Sigmoid colon (tissue), 7 donors: ENCODE results near the gene SCN1B. TPM values are rescaled to one million over a fixed set of nuclear protein-coding genes. Genes with fewer than 3 reads are reported as not detected.
A peak's percentile ranks its signal among the peaks of the same experiment; 100 is the strongest.
"Not testable (repeated sequence)": the region's sequence is repeated elsewhere in the genome, so short reads cannot be mapped to it uniquely, and the experiment has no call there.

ENCODE experiments used
- DNase-seq: peaks from one replicate; pipeline ENCODE4 v3.0.0-alpha.2; 2019
- H3K27ac ChIP-seq, 4 donors: fragments of 200-600 bp; sonication (generic); one replicate each; pipeline ENCODE4 v1.5.1; 2016 to 2019; ENCODE audit warnings: mild to moderate bottlenecking in 1 of 4
- H3K27me3 ChIP-seq, 3 donors: fragments of 200-600 bp; sonication (generic); one replicate each; pipeline ENCODE4 v1.5.1; 2019; ENCODE audit warnings: mild to moderate bottlenecking in 1 of 3
- H3K36me3 ChIP-seq, 4 donors: fragments of 200-600 bp; sonication (generic); one replicate each; pipeline ENCODE4 v1.5.1; 2016 to 2019
- H3K4me1 ChIP-seq, 4 donors: fragments of 200-600 bp; sonication (generic); one replicate each; pipeline ENCODE4 v1.5.1; 2017 to 2019
- H3K4me3 ChIP-seq, 4 donors: fragments of 200-600 bp; sonication (generic); one replicate each; pipeline ENCODE4 v1.5.1; 2017 to 2019; ENCODE audit warnings: mild to moderate bottlenecking in 2 of 4, moderate library complexity in 1 of 4
- H3K9me3 ChIP-seq, 4 donors: fragments of 200-600 bp in 3 of 4; sonication (generic) in 3 of 4; one replicate each; pipeline versions ENCODE4 v1.5.1 to v1.6.1; 2013 to 2019
- CTCF ChIP-seq, 4 experiments: fragments of 450-650 bp in 3 of 4; fragments of 200-600 bp in 1 of 4; IDR thresholded peaks; one replicate each; pipeline ENCODE4 v1.5.1; 2016 to 2019; ENCODE audit warnings: antibody characterized with exemption in 4 of 4, mild to moderate bottlenecking in 3 of 4, moderate library complexity in 2 of 4
- EP300 ChIP-seq, 4 donors: sonication (generic); formaldehyde crosslinking; IDR thresholded peaks; one replicate each; pipeline ENCODE4 v1.6.1; 2017; ENCODE audit warnings: antibody characterized with exemption in 4 of 4
- POLR2A ChIP-seq, 2 donors: fragments of 450-650 bp; IDR thresholded peaks; one replicate each; pipeline ENCODE4 v1.6.1; 2016; ENCODE audit warnings: antibody characterized with exemption in 2 of 2, mild to moderate bottlenecking in 2 of 2, moderate library complexity in 2 of 2
- POLR2AphosphoS5 ChIP-seq, 4 donors: sonication (generic); formaldehyde crosslinking; IDR thresholded peaks; one replicate each; pipeline ENCODE4 v1.6.1; 2017; ENCODE audit warnings: antibody characterized with exemption in 4 of 4
- WGBS, 2 donors: extraction: QIAGEN DNeasy Blood & Tissue Kit; methylation state at CpG; one replicate each; pipeline ENCODE4 v1.1.7; 2013; 5-methylcytosine and 5-hydroxymethylcytosine counted together
- intact Hi-C: fragments of 100-400 bp; cut with DNase I; formaldehyde crosslinking; loops from one replicate; pipeline ENCODE4 v1.15.1; 2023
- polyA plus RNA-seq, 3 donors: library from polyadenylated mRNA; stranded (reverse); fragments of 200-250 nt; gene quantifications; one replicate each; pipeline ENCODE4 v1.2.3, GENCODE V29; 2013
- total RNA-seq, 4 donors: library from RNA; depleted of rRNA; stranded (reverse); fragments of >200 nt; gene quantifications; one replicate each; pipeline ENCODE4 v1.1.0, GENCODE V29; 2016
- donor health status: healthy with polysubstance abuse.
- donor health status: Bipolar disorder and iron deficiency.
- donor health status: healthy.

The SCN1B gene
- total and polyA plus RNA-seq, 7 donors = 3.0 to 10.0 (median 5.7) TPM

DNA sequence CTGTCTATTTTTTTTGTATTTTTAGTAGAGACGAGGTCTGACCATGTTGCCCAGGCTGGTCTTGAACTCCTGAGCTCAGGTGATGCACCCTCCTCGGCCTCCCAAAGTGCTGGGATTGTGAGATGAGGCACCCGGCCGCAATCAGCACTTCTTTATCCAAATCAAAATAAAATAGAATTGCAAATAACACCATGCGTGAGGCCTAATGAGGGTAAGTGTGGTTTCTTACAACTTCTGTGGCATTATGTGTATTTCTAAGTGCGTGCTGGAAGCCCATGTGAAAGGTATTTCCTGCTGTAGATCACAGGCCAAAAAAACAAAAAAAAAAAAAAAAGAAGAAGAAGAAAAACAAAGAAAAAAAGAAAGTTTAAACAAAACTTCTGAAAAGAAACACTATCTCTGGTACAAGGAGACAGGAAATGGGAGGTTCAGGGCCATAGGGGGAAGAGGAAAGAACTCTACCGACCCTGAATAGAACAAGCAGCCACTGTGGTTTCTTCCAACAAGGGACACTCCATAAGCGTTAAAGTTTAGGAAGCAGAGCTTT is 33.1 kb upstream of the SCN1B start:
- Histone ChIP-seq H3K4me3 (no peak overlapping the region), H3K4me1 (peaks cover 0 to 28% (median 21%) of the 10 kb centered on the region in 4 donors), H3K36me3 (no peaks in the 10 kb centered on the region), H3K27ac (peak overlapping the region in 3 of 4 donors; percentile 39 to 99 (median 39)), H3K9me3 (no peaks in the 10 kb centered on the region), H3K27me3 (no peaks in the 10 kb centered on the region)
- TF ChIP-seq POLR2A (IDR thresholded peaks at IDR 0.05) (no peak), EP300 (IDR thresholded peaks at IDR 0.05) (no peak), POLR2AphosphoS5 (IDR thresholded peaks at IDR 0.05) (no peak), CTCF (IDR thresholded peaks at IDR 0.05) (no peak)
- 46 to 69% methylated on average over 8 of the region's 8 CpGs for WGBS, 2 donors
- DNase-seq = no peak
- intact Hi-C loops = no loop called here

DNA sequence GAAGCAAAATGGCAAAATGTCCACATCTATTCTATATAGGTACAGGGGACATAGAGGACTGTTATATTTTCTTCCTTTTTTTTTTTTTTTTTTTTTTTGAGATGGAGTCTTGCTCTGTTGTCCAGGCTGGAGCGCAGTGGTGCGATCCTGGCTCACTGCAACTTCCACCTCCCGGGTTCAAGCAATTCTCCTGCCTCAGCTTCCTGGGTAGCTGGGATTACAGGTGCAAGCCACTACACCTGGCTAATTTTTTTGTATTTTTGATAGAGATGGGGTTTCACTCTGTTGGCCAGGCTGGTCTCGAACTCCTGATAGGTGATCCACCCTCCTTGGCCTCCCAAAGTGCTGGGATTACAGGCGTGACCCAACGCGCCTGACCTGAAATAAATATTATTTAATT is 32.0 kb upstream of the SCN1B start:
- H3K36me3 ChIP-seq, intact Hi-C loops, H3K27me3 ChIP-seq, H3K9me3 ChIP-seq, H3K4me3 ChIP-seq, DNase-seq: not testable (repeated sequence)
- Histone ChIP-seq H3K4me1 (peaks cover 0 to 36% (median 27%) of the 10 kb centered on the region in 4 donors), H3K27ac (peak overlapping the region; percentile 97 to 100 (median 99))
- 93 to 96% methylated on average over 7 of the region's 7 CpGs for WGBS, 2 donors

DNA sequence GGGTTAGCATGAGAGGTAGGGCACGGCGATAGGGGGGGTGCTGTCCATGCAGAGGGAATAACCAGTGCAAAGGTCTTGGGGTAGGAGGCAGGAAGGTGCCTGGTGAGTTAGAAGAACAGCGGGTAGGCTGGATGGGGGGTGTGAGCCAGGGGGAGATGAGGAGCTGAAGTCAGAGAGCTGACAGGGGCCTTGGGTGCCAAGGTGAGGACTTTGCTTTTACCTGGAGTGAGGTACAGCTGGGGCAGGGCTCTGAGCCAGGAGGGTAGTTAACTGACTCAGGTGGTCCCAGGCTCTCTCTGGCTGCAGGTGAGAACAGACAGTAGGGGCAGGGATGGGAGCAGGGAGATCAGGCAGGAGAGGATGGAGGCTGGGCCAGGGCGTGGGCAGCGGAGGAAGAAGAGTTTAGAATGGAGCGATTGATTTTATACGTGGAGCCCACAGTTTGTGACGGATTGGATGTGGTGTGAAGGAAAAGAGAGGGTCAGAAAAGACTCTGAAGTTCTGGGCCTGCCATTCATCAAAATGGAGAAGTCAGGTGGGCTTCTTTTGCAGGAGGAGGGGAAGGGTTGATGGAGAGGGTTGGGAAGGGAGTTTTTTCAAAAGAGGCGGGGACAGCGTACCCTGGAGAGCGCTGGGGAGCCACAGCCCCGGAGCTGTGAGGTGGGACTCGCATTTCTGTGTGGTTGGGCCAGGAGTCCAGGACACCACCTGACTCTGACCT is 31.3 kb upstream of the SCN1B start:
- intact Hi-C loops = no loop called here
- TF ChIP-seq POLR2AphosphoS5 (IDR thresholded peaks at IDR 0.05) (no peak), EP300 (IDR thresholded peaks at IDR 0.05) (no peak), CTCF (IDR thresholded peaks at IDR 0.05) (no peak), POLR2A (IDR thresholded peaks at IDR 0.05) (no peak)
- Histone ChIP-seq H3K4me3 (peak overlapping the region; percentile 83 to 99 (median 85)), H3K36me3 (no peaks in the 10 kb centered on the region), H3K27ac (peak overlapping the region; percentile 97 to 100 (median 99)), H3K27me3 (no peaks in the 10 kb centered on the region), H3K9me3 (no peaks in the 10 kb centered on the region), H3K4me1 (peaks cover 0 to 43% (median 34%) of the 10 kb centered on the region in 4 donors)
- no peak for DNase-seq
- WGBS, 2 donors = 38 to 47% methylated on average over 13 of the region's 13 CpGs

GRCh38 chr19:34999498-35000337 is 30.6 kb upstream of the SCN1B start, which contains the start of gene GRAMD1A:
GRAMD1A (plus strand) TSS chr19:35000323; CDS start chr19:35000479, 156 bp downstream.
- 1 to 3% methylated on average over 45 of the region's 45 CpGs for WGBS, 2 donors
- Histone ChIP-seq H3K4me3 (peak within 1 kb of the TSS; percentile 83 to 99 (median 85)), H3K36me3 (no peaks in the 10 kb centered on the region), H3K4me1 (peaks cover 0 to 50% (median 38%) of the 10 kb centered on the region in 4 donors), H3K27me3 (no peaks in the 10 kb centered on the region), H3K9me3 (no peaks in the 10 kb centered on the region), H3K27ac (peak within 1 kb of the TSS; percentile 97 to 100 (median 99))
- peak; percentile 93 to 94 (median 94) for TF ChIP-seq POLR2AphosphoS5 (IDR thresholded peaks at IDR 0.05)
- TF ChIP-seq EP300 (IDR thresholded peaks at IDR 0.05) = peak in 2 of 4 donors; percentile 47 to 57
- no peak for TF ChIP-seq CTCF (IDR thresholded peaks at IDR 0.05)
- peak; percentile 87 to 92 for TF ChIP-seq POLR2A (IDR thresholded peaks at IDR 0.05)
- intact Hi-C loops = no loop called here
- peak; percentile 95 for DNase-seq

- no peaks in the 10 kb centered on the region for H3K9me3 ChIP-seq
- no peaks in the 10 kb centered on the region for H3K27me3 ChIP-seq
- WGBS, 2 donors = 1% methylated on average over 37 of the region's 37 CpGs
- H3K4me1 ChIP-seq = peaks cover 0 to 50% (median 38%) of the 10 kb centered on the region in 4 donors
- H3K4me3 ChIP-seq = peak overlapping the region; percentile 83 to 99 (median 85)
- intact Hi-C loops = no loop called here
- DNase-seq = no peak
- H3K36me3 ChIP-seq = peaks cover 0 to under 1% (median 0%) of the 10 kb centered on the region in 4 donors
- TF ChIP-seq CTCF (IDR thresholded peaks at IDR 0.05) = no peak
- TF ChIP-seq POLR2A (IDR thresholded peaks at IDR 0.05) = no peak
- no peak for TF ChIP-seq POLR2AphosphoS5 (IDR thresholded peaks at IDR 0.05)
- no peak for TF ChIP-seq EP300 (IDR thresholded peaks at IDR 0.05)
- H3K27ac ChIP-seq = peak overlapping the region; percentile 97 to 100 (median 99)
Measured at GRCh38 chr19:35000338-35000646, 30.0 kb upstream of the SCN1B start.
